Neural cell (in vitro differentiated cells): ENCODE results near the gene TRIO. TPM values are rescaled to one million over a fixed set of nuclear protein-coding genes. Genes with fewer than 3 reads are reported as not detected.
"Not testable (repeated sequence)": the region's sequence is repeated elsewhere in the genome, so short reads cannot be mapped to it uniquely, and the experiment has no call there.

Source experiments
- H2AFZ ChIP-seq: fragments of 200-600, 300-800 bp; sonication (generic), shearing (Covaris generic); 2 replicates; pipeline ENCODE4 v1.6.0; 2014; ENCODE audit warnings: low read depth, mild to moderate bottlenecking, antibody characterized with exemption, low read length, moderate library complexity
- H3F3A ChIP-seq: fragments of 200-600 bp; shearing (Covaris generic); 2 replicates; pipeline ENCODE4 v1.6.1; 2016; ENCODE audit warnings: mild to moderate bottlenecking, moderate library complexity, mixed read lengths, antibody characterized with exemption, low read length; ENCODE audit not compliant: insufficient read depth, poor library complexity, severe bottlenecking
- H3K27ac ChIP-seq: fragments of 200-600, 300-800 bp; sonication (generic), shearing (Covaris generic); 2 replicates; pipeline ENCODE4 v1.5.1; 2014; ENCODE audit warnings: mild to moderate bottlenecking, low read length, moderate library complexity
- H3K27me3 ChIP-seq: fragments of 300-800, 200-600 bp; sonication (generic), shearing (Covaris generic); 2 replicates; pipeline ENCODE4 v1.6.0; 2014; ENCODE audit warnings: mild to moderate bottlenecking, low read depth, low read length, moderate library complexity; ENCODE audit not compliant: insufficient read depth
- H3K36me3 ChIP-seq: fragments of 300-800, 200-600 bp; sonication (generic), shearing (Covaris generic); 2 replicates; pipeline ENCODE4 v1.5.1; 2014; ENCODE audit warnings: mild to moderate bottlenecking, antibody characterized with exemption, low read length, moderate library complexity; ENCODE audit not compliant: insufficient read depth
- H3K4me2 ChIP-seq: fragments of 300-800, 200-600 bp; sonication (generic), shearing (Covaris generic); 2 replicates; pipeline ENCODE4 v1.6.0; 2014; ENCODE audit warnings: mild to moderate bottlenecking, low read length
- H3K4me3 ChIP-seq: fragments of 300-800, 200-600 bp; sonication (generic), shearing (Covaris generic); 2 replicates; pipeline ENCODE4 v1.5.1; 2014; ENCODE audit warnings: mild to moderate bottlenecking, low read length, moderate library complexity
- H3K79me2 ChIP-seq: fragments of 200-600 bp; shearing (Covaris generic); replicated peaks from 2 replicates; pipeline ENCODE4 v1.6.0; 2014; ENCODE audit warnings: mild to moderate bottlenecking, low read length, moderate library complexity; ENCODE audit not compliant: insufficient read depth
- H3K9ac ChIP-seq: fragments of 300-800, 200-600 bp; sonication (generic), shearing (Covaris generic); 2 replicates; pipeline ENCODE4 v1.6.1; 2016; ENCODE audit warnings: mild to moderate bottlenecking, low read length, mixed read lengths
- H3K9me2 ChIP-seq: fragments of 200-600 bp; shearing (Covaris generic); 2 replicates; pipeline ENCODE4 v1.6.1; 2016; ENCODE audit warnings: mild to moderate bottlenecking, low read length, mixed read lengths; ENCODE audit not compliant: insufficient read depth
- H3K9me3 ChIP-seq: fragments of 200-600, 300-800 bp; sonication (generic), shearing (Covaris generic); 2 replicates; pipeline ENCODE4 v1.6.1; 2016; ENCODE audit warnings: mild to moderate bottlenecking, mixed run types, low read length, moderate library complexity, mixed read lengths
- H4K20me1 ChIP-seq: fragments of 200-600 bp; shearing (Covaris generic); 2 replicates; pipeline ENCODE4 v1.6.1; 2016; ENCODE audit warnings: mild to moderate bottlenecking, mixed run types; ENCODE audit not compliant: insufficient read depth
- CTCF ChIP-seq: fragments of 450-650 bp; IDR thresholded peaks from 2 replicates; pipeline ENCODE4 v1.5.1; 2014; ENCODE audit warnings: antibody characterized with exemption, mild to moderate bottlenecking, moderate library complexity; ENCODE audit not compliant: poor library complexity, severe bottlenecking
- EP300 ChIP-seq: fragments of 450-650 bp; conservative IDR thresholded peaks from 2 replicates; pipeline ENCODE4 v1.6.1; 2014; ENCODE audit warnings: antibody characterized with exemption, mild to moderate bottlenecking, moderate library complexity; ENCODE audit not compliant: poor library complexity, severe bottlenecking
- EZH2 ChIP-seq: fragments of 200-600, 300-800 bp; shearing (Covaris generic), sonication (generic); IDR thresholded peaks from 2 replicates; pipeline ENCODE4 v1.6.1; 2014; ENCODE audit warnings: antibody characterized with exemption, low read length, borderline replicate concordance, mild to moderate bottlenecking; ENCODE audit not compliant: insufficient read depth, poor library complexity, severe bottlenecking
- MXI1 ChIP-seq: fragments of 450-650 bp; conservative IDR thresholded peaks from 2 replicates; pipeline ENCODE4 v1.6.1; 2014; ENCODE audit warnings: antibody characterized with exemption, mild to moderate bottlenecking; ENCODE audit not compliant: poor library complexity, severe bottlenecking
- POLR2AphosphoS5 ChIP-seq: IDR thresholded peaks from 2 replicates; pipeline ENCODE4 v1.6.1; 2012
- RAD21 ChIP-seq: fragments of 450-650 bp; conservative IDR thresholded peaks from 2 replicates; pipeline ENCODE4 v1.6.1; 2014; ENCODE audit warnings: antibody characterized with exemption, mild to moderate bottlenecking, moderate library complexity
- SMC3 ChIP-seq: fragments of 450-650 bp; conservative IDR thresholded peaks from 2 replicates; pipeline ENCODE4 v1.6.1; 2014; ENCODE audit warnings: antibody characterized with exemption, mild to moderate bottlenecking, moderate library complexity; ENCODE audit not compliant: poor library complexity
- TAF1 ChIP-seq: IDR thresholded peaks from 2 replicates; pipeline ENCODE4 v1.6.1; 2012; ENCODE audit warnings: low read depth
- polyA minus RNA-seq: library from RNA; depleted of rRNA, polyadenylated mRNA; stranded (reverse); fragments of >200 nt; gene quantifications from 2 replicates; pipeline ENCODE4 v1.2.3, GENCODE V29; 2014
- polyA plus RNA-seq: library from polyadenylated mRNA; depleted of rRNA; stranded (reverse); fragments of >200 nt; gene quantifications from 2 replicates; pipeline ENCODE4 v1.2.3, GENCODE V29; 2014
- TF ChIP-seq, protein P1 (sequence below): IDR thresholded peaks from 2 replicates; pipeline ENCODE4 v1.6.1; 2012; ENCODE audit warnings: borderline replicate concordance

The TRIO gene
- polyA plus RNA-seq, result 168 and 178 TPM in 2 replicates
- polyA minus RNA-seq, result 431 and 552 TPM in 2 replicates

GRCh38 chr5:14142827-14143545, at the start of gene TRIO:
Gene TRIO (plus strand): TSS chr5:14143342. CDS start chr5:14143726, 384 bp downstream.
- Histone ChIP-seq H3K4me3 (peak within 1 kb of the TSS; percentile 90), H3K79me2 (peaks cover 40% of the 10 kb centered on the region), H3K9me3 (no peaks in the 10 kb centered on the region), H3K9ac (peak within 1 kb of the TSS; percentile 98), H3F3A (peaks cover 8% of the 10 kb centered on the region), H2AFZ (peak within 1 kb of the TSS; percentile 85), H3K4me2 (peak within 1 kb of the TSS; percentile 70), H4K20me1 (peaks cover 27% of the 10 kb centered on the region), H3K9me2 (no peaks in the 10 kb centered on the region), H3K27ac (peak within 1 kb of the TSS; percentile 92), H3K27me3 (no peaks in the 10 kb centered on the region), H3K36me3 (no peaks in the 10 kb centered on the region)
- TF ChIP-seq EP300 (peak; percentile 41), RAD21 (peak; percentile 63), MXI1 (peak; percentile 45), EZH2 (no peak), POLR2AphosphoS5 (peak; percentile 92), CTCF (peak; percentile 74), TAF1 (peak; percentile 81), SMC3 (peak; percentile 74)
- TF ChIP-seq, protein P1, sequence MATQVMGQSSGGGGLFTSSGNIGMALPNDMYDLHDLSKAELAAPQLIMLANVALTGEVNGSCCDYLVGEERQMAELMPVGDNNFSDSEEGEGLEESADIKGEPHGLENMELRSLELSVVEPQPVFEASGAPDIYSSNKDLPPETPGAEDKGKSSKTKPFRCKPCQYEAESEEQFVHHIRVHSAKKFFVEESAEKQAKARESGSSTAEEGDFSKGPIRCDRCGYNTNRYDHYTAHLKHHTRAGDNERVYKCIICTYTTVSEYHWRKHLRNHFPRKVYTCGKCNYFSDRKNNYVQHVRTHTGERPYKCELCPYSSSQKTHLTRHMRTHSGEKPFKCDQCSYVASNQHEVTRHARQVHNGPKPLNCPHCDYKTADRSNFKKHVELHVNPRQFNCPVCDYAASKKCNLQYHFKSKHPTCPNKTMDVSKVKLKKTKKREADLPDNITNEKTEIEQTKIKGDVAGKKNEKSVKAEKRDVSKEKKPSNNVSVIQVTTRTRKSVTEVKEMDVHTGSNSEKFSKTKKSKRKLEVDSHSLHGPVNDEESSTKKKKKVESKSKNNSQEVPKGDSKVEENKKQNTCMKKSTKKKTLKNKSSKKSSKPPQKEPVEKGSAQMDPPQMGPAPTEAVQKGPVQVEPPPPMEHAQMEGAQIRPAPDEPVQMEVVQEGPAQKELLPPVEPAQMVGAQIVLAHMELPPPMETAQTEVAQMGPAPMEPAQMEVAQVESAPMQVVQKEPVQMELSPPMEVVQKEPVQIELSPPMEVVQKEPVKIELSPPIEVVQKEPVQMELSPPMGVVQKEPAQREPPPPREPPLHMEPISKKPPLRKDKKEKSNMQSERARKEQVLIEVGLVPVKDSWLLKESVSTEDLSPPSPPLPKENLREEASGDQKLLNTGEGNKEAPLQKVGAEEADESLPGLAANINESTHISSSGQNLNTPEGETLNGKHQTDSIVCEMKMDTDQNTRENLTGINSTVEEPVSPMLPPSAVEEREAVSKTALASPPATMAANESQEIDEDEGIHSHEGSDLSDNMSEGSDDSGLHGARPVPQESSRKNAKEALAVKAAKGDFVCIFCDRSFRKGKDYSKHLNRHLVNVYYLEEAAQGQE, result peak; percentile 85

DNA sequence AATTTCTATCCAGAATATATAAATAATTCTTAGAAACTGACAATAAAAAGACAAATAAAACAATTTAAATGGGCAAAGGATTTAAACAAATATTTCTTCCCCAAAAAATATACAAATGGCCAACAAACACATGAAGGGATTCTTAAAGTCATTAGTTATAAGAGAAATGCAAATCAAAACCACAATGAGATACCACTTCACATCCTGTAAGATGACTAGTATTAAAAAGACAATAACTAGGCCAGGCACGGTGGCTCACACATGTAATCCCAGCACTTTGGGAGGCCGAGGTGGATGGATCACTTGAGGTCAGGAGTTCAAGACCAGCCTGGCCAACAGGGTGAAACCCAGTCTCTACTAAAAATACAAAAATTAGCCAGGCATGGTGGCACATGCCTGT, 45.8 kb upstream of the TRIO start:
- not testable (repeated sequence) for H3K4me2 ChIP-seq, H4K20me1 ChIP-seq, H3K27ac ChIP-seq, H3K9ac ChIP-seq, H3K36me3 ChIP-seq, H3K9me3 ChIP-seq, H3F3A ChIP-seq, H3K27me3 ChIP-seq, H3K4me3 ChIP-seq, H3K79me2 ChIP-seq, H3K9me2 ChIP-seq, H2AFZ ChIP-seq
